ENCODE results near the gene GLDC. TPM values are rescaled to one million over a fixed set of nuclear protein-coding genes. Genes with fewer than 3 reads are reported as not detected.
"Not testable (repeated sequence)": the region's sequence is repeated elsewhere in the genome, so short reads cannot be mapped to it uniquely, and the experiment has no call there.

Gene GLDC
- total RNA-seq, 1 experiment from 2014 or later, result 145 TPM

GRCh38 chr9:6692433-6692832 lies 46.9 kb upstream of the GLDC start:
- Mint-ChIP-seq H3K27me3 (ENCODE audit: low read depth) (no peaks in the 10 kb centered on the region), H3K4me1 (peaks cover 42% of the 10 kb centered on the region), H3K36me3 (no peaks in the 10 kb centered on the region), H3K4me3 (peak overlapping the region; percentile 55; the same call in 1 of the 2 replicates), H3K27ac (peak overlapping the region; percentile 100), H3K9me3 (no peaks in the 10 kb centered on the region)
- POLR2A ChIA-PET, result interaction anchor here (0.6 to 0.8 kb wide), 2 partner anchors 11 to 677 kb away, joined by 3 to 4 read pairs; partner anchors contain the start of gene RANBP6
- DNase-seq (ENCODE audit: low spot score), result peak; percentile 39
- CTCF ChIA-PET, result interaction anchor here (0.6 to 1.4 kb wide), 2 partner anchors 25 to 47 kb away, joined by 3 read pairs; no protein-coding TSS in a partner anchor
- TF ChIP-seq ERG (CRISPR knock-in tag; IDR thresholded peaks at IDR 0.05) (no peak), AFF4 (CRISPR knock-in tag; IDR thresholded peaks at IDR 0.05; ENCODE audit: borderline replicate concordance) (0 out of 2 replicates have a peak, but pooled peaks have one; percentile 31)
- ATAC-seq, result peak; percentile 29

- DNase-seq (ENCODE audit: low spot score); H3K27ac Mint-ChIP-seq; H3K36me3 Mint-ChIP-seq; H3K27me3 Mint-ChIP-seq (ENCODE audit: low read depth); H3K4me3 Mint-ChIP-seq; H3K9me3 Mint-ChIP-seq; ATAC-seq; CTCF ChIA-PET; POLR2A ChIA-PET: not testable (repeated sequence)
- H3K4me1 Mint-ChIP-seq, result peaks cover 42% of the 10 kb centered on the region
Observed at GRCh38 chr9:6690675-6691070, 45.1 kb upstream of the GLDC start.

GRCh38 chr9:6689893-6690674 lies 44.6 kb upstream of the GLDC start:
- CTCF ChIA-PET, result no interaction called here
- no peaks in the 10 kb centered on the region for H3K27me3 Mint-ChIP-seq (ENCODE audit: low read depth)
- TF ChIP-seq NR1H2 (CRISPR knock-in tag; IDR thresholded peaks at IDR 0.05) (no peak), ZNF281 (CRISPR knock-in tag; IDR thresholded peaks at IDR 0.05) (no peak), SMAD3 (CRISPR knock-in tag; IDR thresholded peaks at IDR 0.05; ENCODE audit: borderline replicate concordance) (no peak), KAT7 (CRISPR knock-in tag; IDR thresholded peaks at IDR 0.05; ENCODE audit: borderline replicate concordance) (no peak), STAT6 (CRISPR knock-in tag; conservative IDR thresholded peaks at IDR 0.05; ENCODE audit: low read depth) (no peak), SMAD4 (CRISPR knock-in tag; IDR thresholded peaks at IDR 0.05) (no peak), MLX (CRISPR knock-in tag; IDR thresholded peaks at IDR 0.05) (no peak), TEAD1 (CRISPR knock-in tag; IDR thresholded peaks at IDR 0.05) (no peak), FOXJ3 (CRISPR knock-in tag; IDR thresholded peaks at IDR 0.05; ENCODE audit: borderline replicate concordance) (no peak), TEAD4 (CRISPR knock-in tag; IDR thresholded peaks at IDR 0.05) (no peak), ZNF219 (CRISPR knock-in tag; IDR thresholded peaks at IDR 0.05; ENCODE audit: borderline replicate concordance) (no peak), ZSCAN18 (CRISPR knock-in tag; IDR thresholded peaks at IDR 0.05) (no peak), MYBL2 (CRISPR knock-in tag; IDR thresholded peaks at IDR 0.05) (no peak)

More at GRCh38 chr9:6689893-6690674, 44.6 kb upstream of the GLDC start:
- ATAC-seq, result no peak
- Mint-ChIP-seq H3K27ac (no peak overlapping the region), H3K4me1 (peaks cover 38% of the 10 kb centered on the region), H3K36me3 (no peaks in the 10 kb centered on the region), H3K4me3 (no peak overlapping the region), H3K9me3 (no peaks in the 10 kb centered on the region)
- POLR2A ChIA-PET, result interaction anchor here (1.0 kb wide), 1 partner anchor 47 kb away, joined by 4 read pairs; no protein-coding TSS in a partner anchor
- DNase-seq (ENCODE audit: low spot score), result no peak

All from WTC11 (cell line).